Tibial nerve (tissue), 4 donors: Measurements from ENCODE around the gene DLG5.

Source experiments
- EP300 ChIP-seq, 2 donors: sonication (generic); formaldehyde crosslinking; IDR thresholded peaks; one replicate each; pipeline ENCODE4 v1.6.1; 2017; ENCODE audit warnings: antibody characterized with exemption in 2 of 2, mild to moderate bottlenecking in 1 of 2
- POLR2A ChIP-seq, 2 donors: fragments of 450-650 bp; IDR thresholded peaks; one replicate each; pipeline ENCODE4 v1.6.1; 2017; ENCODE audit warnings: antibody characterized with exemption in 2 of 2, mild to moderate bottlenecking in 2 of 2, moderate library complexity in 2 of 2
- TF ChIP-seq, protein P1 (sequence below), 5 experiments: fragments of 200-600 bp in 3 of 5; fragments of 450-650 bp in 2 of 5; sonication (generic) in 3 of 5; IDR thresholded peaks; one replicate each; pipeline ENCODE4 v1.5.1; 2016 to 2019; ENCODE audit warnings: antibody characterized with exemption in 5 of 5, mild to moderate bottlenecking in 3 of 5, moderate library complexity in 2 of 5

GRCh38 chr10:77768039-77768438 lies 158.5 kb downstream of the DLG5 start:
- TF ChIP-seq, protein P1, sequence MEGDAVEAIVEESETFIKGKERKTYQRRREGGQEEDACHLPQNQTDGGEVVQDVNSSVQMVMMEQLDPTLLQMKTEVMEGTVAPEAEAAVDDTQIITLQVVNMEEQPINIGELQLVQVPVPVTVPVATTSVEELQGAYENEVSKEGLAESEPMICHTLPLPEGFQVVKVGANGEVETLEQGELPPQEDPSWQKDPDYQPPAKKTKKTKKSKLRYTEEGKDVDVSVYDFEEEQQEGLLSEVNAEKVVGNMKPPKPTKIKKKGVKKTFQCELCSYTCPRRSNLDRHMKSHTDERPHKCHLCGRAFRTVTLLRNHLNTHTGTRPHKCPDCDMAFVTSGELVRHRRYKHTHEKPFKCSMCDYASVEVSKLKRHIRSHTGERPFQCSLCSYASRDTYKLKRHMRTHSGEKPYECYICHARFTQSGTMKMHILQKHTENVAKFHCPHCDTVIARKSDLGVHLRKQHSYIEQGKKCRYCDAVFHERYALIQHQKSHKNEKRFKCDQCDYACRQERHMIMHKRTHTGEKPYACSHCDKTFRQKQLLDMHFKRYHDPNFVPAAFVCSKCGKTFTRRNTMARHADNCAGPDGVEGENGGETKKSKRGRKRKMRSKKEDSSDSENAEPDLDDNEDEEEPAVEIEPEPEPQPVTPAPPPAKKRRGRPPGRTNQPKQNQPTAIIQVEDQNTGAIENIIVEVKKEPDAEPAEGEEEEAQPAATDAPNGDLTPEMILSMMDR (IDR thresholded peaks at IDR 0.05), result no peak
- TF ChIP-seq POLR2A (IDR thresholded peaks at IDR 0.05) (no peak), EP300 (IDR thresholded peaks at IDR 0.05) (no peak)
